HG02759 (cell line): ENCODE data around the gene ITPR3.
"Not testable (repeated sequence)": the region's sequence is repeated elsewhere in the genome, so short reads cannot be mapped to it uniquely, and the experiment has no call there.

Source experiments
- ATAC-seq: cut with Tn5 transposase; IDR thresholded peaks from one replicate; pipeline ENCODE4 v1.9.1; 2021; ENCODE audit warnings: mild to moderate bottlenecking, moderate library complexity; ENCODE audit not compliant: unreplicated experiment

ITPR3 gene

GRCh38 chr6:33610779-33611732 is 10.1 kb upstream of the ITPR3 start:
- no peak for ATAC-seq

GRCh38 chr6:33613146-33613794 is 7.9 kb upstream of the ITPR3 start:
- no peak for ATAC-seq

GRCh38 chr6:33613795-33614168 is 7.3 kb upstream of the ITPR3 start:
- no peak for ATAC-seq

- no peak for ATAC-seq
These were observed 5.0 kb upstream of the ITPR3 start for GRCh38 chr6:33616113-33616512.

- no peak for ATAC-seq
These were observed 4.2 kb upstream of the ITPR3 start for GRCh38 chr6:33616913-33617312.

GRCh38 chr6:33619166-33619840 is 1.8 kb upstream of the ITPR3 start:
- ATAC-seq: no peak

- ATAC-seq: no peak
These were observed 815 bp upstream of the ITPR3 start for GRCh38 chr6:33620158-33620855.

GRCh38 chr6:33621711-33622388 is 728 bp downstream of the ITPR3 start:
- peak; percentile 34 for ATAC-seq

- ATAC-seq: no peak
These were observed 1.6 kb downstream of the ITPR3 start for GRCh38 chr6:33622456-33623431.

GRCh38 chr6:33623895-33624381 is 2.8 kb downstream of the ITPR3 start:
- no peak for ATAC-seq

GRCh38 chr6:33624856-33625255 is 3.7 kb downstream of the ITPR3 start:
- ATAC-seq: no peak

- ATAC-seq: no peak
These were observed 6.8 kb downstream of the ITPR3 start for GRCh38 chr6:33627876-33628275.

- no peak for ATAC-seq
These were observed 7.4 kb downstream of the ITPR3 start for GRCh38 chr6:33628401-33628964.

- ATAC-seq: no peak
These were observed 8.9 kb downstream of the ITPR3 start for GRCh38 chr6:33630014-33630413.

GRCh38 chr6:33631521-33631920 is 10.4 kb downstream of the ITPR3 start:
- not testable (repeated sequence) for ATAC-seq

- no peak for ATAC-seq
These were observed 10.9 kb downstream of the ITPR3 start for GRCh38 chr6:33631971-33632557.

- no peak for ATAC-seq
These were observed 11.5 kb downstream of the ITPR3 start for GRCh38 chr6:33632558-33633039.

GRCh38 chr6:33633084-33633461 is 12.0 kb downstream of the ITPR3 start:
- no peak for ATAC-seq
